ENCODE results near the gene SPRED3.
"Not testable (repeated sequence)": the region's sequence is repeated elsewhere in the genome, so short reads cannot be mapped to it uniquely, and the experiment has no call there.

The SPRED3 gene

GRCh38 chr19:38388349-38389100, at the start of gene SPRED3:
Gene SPRED3 (plus strand): TSS chr19:38388697. CDS start chr19:38390303, 1,606 bp downstream.
- DNase-seq (ENCODE audit: low read depth in 2 of 2), result no peak

GRCh38 chr19:38339011-38339410, 49.5 kb upstream of the SPRED3 start:
- not testable (repeated sequence) for DNase-seq (ENCODE audit: low read depth in 2 of 2)

- DNase-seq (ENCODE audit: low read depth in 2 of 2), result no peak
These were observed 47.6 kb upstream of the SPRED3 start for GRCh38 chr19:38340927-38341326.

GRCh38 chr19:38346837-38347236, 41.7 kb upstream of the SPRED3 start:
- no peak for DNase-seq (ENCODE audit: low read depth in 2 of 2)

- DNase-seq (ENCODE audit: low read depth in 2 of 2), result no peak
These were observed 37.6 kb upstream of the SPRED3 start for GRCh38 chr19:38350883-38351282.

GRCh38 chr19:38351865-38352395, 36.6 kb upstream of the SPRED3 start:
- DNase-seq (ENCODE audit: low read depth in 2 of 2), result no peak

DNA sequence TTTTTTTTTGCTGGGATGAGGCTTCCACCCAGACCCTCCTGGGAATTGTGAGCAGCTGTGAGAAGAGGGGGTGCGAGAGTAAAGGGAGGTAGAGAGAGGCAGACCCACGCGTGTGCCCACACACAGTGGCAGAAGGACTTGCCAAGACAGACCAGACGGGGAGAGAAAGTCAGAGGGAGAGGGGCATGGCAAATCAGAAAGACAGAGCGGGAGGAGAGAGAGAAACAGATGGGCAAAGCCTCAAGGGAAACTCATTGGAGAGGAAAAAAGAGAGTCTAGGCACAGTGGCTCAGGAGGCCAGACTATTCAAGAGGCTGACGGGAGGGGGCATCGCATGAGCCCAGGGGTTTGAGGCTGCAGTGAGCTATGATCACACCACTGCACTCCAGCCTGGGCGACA, 35.9 kb upstream of the SPRED3 start:
- no peak for DNase-seq (ENCODE audit: low read depth in 2 of 2)

DNA sequence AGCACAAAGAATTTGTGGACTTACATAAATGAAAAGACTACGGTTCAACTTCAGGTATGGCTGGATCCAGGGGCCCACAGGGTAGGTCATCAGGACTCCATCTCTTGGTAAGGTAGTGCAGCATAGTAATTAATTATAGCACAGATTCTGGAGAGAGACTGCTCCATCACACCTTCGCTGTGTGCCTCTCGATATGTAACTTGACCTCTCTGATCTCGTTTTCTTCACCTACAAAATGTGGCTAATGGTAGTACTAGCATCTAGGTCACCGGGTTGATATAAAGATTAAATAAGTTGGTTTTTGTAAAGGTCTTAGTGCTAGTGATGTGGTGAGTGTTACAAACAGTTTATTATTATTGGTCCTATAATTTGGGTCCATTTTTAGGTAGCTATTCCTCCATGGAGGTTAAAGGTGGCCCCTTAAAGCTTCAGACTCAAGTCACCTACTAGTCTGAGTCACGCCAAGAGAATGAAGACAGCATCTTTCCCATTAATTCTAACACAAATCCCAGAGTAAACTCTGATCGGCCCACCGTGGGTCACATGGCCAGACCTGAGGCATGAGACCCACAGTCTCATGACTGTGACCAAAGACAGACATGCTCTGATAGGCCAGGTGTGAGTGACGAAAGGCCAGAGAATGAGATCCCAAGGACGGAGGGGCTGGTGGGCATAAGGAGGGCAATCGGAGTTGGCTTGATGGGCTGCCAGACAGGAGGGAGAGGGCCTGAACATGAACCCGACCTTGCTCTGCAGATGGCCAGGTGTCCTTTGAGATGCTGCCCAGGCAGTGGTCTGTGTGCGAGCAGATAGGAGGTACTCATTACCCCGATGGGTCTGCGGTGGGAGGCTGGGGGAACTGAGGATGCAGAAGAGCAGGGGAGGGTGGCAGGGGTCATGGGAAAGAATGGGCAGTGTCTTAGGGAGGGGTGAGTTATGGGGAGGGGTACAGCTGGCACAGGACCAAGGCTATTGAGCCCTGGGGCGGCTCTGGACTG, 32.5 kb upstream of the SPRED3 start:
- DNase-seq (ENCODE audit: low read depth in 2 of 2), result no peak

DNA sequence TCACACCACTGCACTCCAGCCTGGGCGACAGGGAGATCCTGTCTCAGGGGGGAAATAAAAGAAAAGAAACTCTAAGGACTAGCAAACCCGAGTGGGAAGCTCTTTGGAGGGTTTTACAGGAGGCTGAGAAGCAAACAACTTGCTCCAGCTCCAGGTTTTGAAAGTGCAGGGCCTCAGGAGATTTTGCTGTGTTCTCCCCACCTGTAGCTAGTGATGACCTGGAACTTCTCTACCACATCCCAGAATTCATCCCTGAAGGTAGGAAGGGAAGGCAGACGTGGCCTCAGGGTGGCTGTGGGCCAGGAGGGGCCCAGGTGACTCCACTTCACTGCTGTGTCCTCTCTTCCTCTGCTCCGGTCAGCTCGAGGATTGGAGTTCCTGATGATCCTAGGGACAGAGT, 30.4 kb upstream of the SPRED3 start:
- no peak for DNase-seq (ENCODE audit: low read depth in 2 of 2)

GRCh38 chr19:38359242-38360021, 29.1 kb upstream of the SPRED3 start:
- DNase-seq (ENCODE audit: low read depth in 2 of 2), result no peak

DNA sequence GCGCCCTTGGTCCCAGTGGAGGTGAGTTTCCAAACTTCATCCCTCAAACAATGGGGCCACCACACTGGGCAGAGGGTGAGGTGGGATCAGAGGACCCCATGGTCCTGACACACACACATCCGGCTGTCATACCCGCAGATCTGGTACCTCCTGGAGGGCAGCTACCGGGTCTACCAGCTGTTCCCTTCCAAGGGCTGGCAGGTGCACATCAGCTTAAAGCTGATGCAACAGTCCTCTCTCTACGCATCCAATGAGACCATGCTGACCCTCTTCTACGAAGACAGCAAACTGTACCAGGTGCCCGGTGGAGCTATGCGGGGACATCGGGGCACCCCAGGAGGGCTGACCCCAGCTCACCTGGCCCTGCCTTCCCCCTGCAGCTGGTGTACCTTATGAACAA, 28.1 kb upstream of the SPRED3 start:
- DNase-seq (ENCODE audit: low read depth in 2 of 2), result no peak

- DNase-seq (ENCODE audit: low read depth in 2 of 2), result no peak
These were observed 27.5 kb upstream of the SPRED3 start for GRCh38 chr19:38360839-38361631.

- DNase-seq (ENCODE audit: low read depth in 2 of 2), result no peak
These were observed 26.8 kb upstream of the SPRED3 start for GRCh38 chr19:38361633-38362075.

GRCh38 chr19:38362076-38362945, 26.2 kb upstream of the SPRED3 start:
- DNase-seq (ENCODE audit: low read depth in 2 of 2), result no peak

GRCh38 chr19:38362946-38363688, 25.4 kb upstream of the SPRED3 start:
- DNase-seq (ENCODE audit: low read depth in 2 of 2), result not testable (repeated sequence)

DNA sequence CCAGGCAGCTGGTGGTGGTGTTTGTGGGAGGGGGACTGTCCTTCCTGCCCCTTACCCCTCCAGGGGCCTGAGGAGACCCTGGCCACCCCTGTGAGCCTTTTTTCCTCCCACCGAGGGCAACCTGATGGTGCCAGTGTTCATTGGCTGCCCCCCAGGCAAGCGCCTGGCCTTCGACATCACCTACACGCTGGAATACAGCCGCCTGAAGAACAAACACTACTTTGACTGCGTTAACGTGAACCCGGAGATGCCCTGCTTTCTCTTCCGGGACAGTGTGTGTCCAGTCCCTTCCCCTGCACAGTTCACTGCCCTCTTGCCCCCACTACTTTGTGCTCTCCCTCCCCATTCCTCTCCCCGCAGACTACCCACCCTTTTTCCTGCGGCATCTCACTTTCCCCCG, 21.5 kb upstream of the SPRED3 start:
- no peak for DNase-seq (ENCODE audit: low read depth in 2 of 2)

DNA sequence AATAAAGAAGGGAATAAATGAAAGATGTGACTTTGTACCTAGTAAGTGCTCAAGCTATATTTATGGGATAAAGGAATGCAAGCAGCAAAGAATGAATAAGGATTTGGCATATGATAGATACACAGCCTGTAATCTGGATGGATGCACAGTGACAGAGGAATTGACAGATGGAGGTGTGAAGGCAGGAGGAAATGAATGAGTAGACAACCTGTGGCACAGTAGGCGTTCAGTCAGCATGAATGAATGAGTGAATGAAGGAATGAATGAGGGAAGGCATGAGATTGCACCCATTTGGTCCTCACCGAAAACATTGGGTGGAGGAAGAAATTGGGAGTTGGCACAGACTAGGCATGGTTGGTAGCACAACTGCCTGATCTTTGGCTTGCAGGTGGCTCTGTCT, 18.9 kb upstream of the SPRED3 start:
- no peak for DNase-seq (ENCODE audit: low read depth in 2 of 2)

DNA sequence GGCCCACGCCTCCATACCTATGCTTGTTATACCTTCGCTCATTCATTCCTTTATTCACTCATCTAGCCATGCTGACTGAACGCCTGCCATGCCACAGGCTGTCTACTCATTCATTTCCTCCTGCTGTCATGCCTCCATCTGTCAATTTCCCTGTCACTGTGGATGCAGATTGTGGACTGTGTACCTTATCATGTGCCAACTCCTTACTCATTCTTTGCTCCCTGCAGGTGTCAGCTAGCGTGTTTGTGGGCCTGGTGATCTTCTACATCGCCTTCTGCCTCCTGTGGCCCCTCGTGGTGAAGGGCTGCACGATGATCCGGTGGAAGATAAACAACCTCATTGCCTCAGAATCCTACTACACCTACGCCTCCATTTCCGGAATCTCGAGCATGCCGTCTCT, 18.2 kb upstream of the SPRED3 start:
- DNase-seq (ENCODE audit: low read depth in 2 of 2), result no peak

GRCh38 chr19:38371081-38371480, 17.4 kb upstream of the SPRED3 start:
- no peak for DNase-seq (ENCODE audit: low read depth in 2 of 2)

Data from fibroblast of skin of left quadriceps (primary cell).